Smooth muscle cell of the brain vasculature (primary cell): ENCODE data around the gene AP1S1.

Experiments used
- DNase-seq: peaks from one replicate; pipeline ENCODE4 v3.0.0-alpha.2; 2012; ENCODE audit warnings: low read depth, low spot score

AP1S1 gene

GRCh38 chr7:101156866-101157589 is 2.8 kb downstream of the AP1S1 start:
- no peak for DNase-seq

- no peak for DNase-seq
These were observed 5.7 kb downstream of the AP1S1 start for GRCh38 chr7:101159696-101160674.

DNA sequence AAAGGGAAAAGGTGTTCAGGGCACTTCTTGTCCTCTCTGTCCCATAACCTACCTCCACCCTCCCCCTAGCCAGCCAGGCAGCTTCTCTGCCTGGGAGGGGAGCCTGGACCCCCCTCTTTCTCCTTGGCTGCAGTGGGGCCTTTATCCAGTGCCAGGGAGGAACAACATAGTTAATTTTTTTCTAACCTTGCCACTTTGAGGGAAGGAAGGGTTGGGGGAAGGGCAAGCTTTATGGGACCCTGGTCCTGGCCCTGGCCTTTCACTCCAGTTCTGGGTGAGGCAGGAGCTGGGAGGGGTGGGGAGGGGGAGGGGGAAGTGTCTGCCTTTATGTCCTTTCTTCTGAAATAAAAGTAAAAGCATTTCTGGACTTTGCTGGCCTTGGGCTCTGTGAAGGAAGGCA is 6.6 kb downstream of the AP1S1 start:
- DNase-seq, result no peak

GRCh38 chr7:101161692-101162471 is 7.6 kb downstream of the AP1S1 start:
- no peak for DNase-seq

- no peak for DNase-seq
These were observed 8.4 kb downstream of the AP1S1 start for GRCh38 chr7:101162551-101163278.

DNA sequence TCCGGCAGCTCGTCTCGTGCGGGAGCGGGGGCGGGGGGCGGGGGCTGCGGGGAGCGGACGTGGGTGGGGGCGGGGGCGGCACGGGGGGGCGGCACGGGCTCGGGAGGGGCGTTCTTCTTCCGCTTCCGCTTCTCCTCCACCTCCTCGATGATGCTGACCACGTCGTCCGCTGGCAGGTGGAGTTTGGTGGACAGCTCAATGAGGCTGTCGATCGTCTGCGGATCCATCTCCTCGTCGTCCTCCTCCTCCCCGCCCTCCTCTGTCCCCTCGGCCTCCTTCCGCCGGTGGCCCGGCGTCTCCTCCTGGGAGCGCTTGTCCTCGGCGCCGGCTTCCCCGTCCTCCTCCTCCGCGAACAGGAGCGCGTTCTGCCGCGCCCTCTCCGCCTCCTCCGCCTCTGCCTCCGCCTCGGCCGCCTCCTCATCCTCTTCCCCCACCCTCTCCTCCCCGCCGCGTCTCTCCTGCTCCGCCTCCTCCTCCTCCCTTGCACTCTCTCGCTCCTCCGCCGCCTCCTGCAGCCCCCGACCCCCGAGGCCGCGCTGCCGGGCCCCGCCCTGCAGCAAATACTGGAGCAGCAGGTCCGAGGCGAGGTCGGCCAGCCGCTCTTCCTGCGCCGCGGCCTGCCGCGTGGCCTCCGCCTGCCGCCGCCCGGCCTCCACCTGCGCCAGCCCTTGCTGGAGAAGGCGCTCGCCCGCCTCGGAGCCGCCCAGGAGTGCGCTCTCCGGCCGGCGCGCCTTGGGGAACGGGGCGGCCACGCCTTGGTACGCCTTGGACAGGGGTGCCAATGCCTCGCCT is 9.2 kb downstream of the AP1S1 start:
- DNase-seq, result no peak

DNA sequence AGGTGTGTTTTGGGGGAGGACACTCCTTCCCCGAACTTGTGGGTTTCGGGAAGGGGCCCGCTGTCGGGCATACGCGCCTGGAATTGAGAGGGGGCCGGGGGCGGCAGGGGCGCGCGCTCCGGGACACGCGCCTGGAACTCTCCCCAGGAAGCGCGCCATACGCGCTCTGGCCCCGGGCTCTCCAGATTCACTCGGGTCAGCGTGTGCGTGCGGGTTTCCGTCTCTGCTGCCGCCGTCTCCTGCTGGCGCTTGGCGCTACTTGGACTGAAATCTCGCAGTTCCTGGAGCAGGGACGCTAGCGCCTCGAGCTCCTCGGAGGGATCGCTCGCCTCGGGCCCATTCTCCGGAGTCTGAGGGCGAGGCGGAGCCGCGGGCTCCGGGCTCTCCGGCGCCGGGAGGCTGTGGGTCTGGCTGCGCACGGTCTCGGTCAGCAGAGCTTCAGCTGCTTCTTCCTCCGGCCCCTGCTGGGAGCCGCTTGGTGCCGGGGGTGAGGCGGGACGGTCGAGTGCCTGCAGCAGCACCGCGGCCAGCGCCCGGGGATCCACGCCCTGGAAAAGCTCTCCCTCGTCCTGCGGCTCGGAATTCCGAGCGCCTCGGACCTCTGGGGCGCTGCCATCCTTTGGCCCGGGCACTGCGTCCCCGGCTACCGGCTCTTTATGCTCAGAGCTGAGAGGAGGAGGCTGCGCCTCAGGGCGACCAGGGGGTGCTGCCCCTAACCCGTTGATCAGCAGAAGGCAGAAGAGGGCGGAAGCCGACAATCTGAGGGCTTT is 10.0 kb downstream of the AP1S1 start:
- DNase-seq, result no peak

DNA sequence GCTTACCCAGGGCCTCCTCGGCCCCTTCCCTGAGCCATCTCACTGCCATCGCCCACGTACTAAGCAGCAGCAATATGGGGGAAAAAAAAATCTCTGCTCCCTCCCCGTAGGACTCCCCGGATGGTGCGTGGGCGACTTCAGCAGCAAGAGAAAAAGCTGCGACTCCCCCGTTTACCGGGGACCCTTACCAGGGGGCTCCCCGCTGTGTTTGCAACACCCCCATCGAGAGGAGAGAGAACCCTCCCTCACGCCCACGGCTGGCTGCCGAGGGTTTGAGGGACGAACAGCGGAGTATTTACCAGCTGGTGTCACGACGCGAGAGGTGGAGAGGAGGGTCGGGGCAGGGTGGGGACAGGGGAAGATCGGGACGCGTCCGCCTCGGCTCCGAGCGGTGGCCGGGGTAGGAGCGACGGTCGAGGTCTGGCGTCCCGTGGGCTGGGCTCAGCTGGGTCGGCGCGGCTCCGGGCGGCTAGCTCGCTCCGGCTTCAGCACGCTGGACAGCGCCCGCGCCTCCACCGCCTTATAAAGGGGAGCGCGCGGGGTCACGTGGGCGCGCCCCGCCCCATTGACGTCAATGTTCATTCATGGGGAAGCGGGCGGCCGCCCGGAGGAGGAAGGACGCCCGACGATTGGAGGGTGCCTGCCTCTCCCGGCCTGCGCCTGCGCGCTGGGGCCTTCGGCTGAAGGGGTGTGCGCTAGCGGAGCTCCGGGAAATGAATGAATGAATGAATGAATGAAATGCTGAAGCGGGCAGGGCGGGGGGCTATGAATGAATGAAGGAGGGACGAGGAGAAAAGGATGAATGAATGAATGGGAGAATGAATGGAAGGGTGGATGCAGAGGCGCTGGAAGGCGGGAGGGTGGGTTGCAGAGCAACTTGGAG is 11.0 kb downstream of the AP1S1 start, which contains the start of gene VGF:
VGF (minus strand) TSS at position 495 of the 883 bp plus-strand sequence. CDS start 726 bp downstream, outside the sequence.
- DNase-seq, result peak; percentile 62

DNA sequence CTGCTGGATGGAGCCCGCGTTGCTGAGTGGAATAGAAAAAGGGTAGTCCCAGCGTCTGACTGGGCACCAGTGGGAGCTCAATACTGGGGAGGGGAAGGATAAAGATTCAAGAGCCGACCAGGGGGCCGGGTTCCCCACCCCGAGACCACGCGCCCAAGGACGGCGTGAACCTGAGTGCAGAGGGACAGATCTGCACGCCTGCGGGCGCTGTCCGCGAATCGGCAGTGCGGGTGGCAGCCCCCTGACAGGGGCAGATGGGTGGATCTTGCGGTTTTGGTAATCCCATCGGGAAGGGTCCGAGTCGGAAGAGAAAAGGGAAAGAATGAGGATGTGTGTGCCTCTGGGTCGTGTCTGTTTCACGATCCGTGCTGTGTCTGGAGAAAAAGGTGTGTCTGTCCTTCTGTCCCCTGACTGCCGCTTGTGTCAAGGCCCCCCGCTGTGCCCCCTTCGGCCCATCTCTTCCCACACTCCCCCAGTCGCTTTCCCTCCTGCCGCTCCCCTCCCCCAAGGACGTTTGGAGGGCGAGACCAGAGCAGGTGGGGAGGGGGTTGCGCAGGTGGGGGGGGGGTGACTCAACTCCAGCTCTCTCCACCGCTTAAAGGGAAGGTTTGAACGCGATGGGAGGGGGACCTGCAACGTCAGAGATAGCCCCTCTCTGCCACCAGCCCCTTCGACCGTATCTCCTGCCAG is 11.8 kb downstream of the AP1S1 start:
- DNase-seq, result no peak

DNA sequence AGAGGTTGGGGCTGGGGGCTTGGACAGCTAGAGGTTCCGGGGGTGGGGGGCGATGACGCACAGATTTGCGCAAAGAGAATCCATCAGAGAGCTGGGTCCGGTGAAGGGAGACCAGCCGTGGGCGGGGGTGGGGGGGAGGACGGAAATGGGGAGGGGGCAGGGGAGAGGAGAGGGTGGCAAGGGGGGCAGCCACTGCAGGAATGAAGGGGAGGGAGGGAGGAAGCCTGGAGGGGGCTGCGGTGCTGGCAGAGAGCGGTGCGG is 12.3 kb downstream of the AP1S1 start:
- no peak for DNase-seq

DNA sequence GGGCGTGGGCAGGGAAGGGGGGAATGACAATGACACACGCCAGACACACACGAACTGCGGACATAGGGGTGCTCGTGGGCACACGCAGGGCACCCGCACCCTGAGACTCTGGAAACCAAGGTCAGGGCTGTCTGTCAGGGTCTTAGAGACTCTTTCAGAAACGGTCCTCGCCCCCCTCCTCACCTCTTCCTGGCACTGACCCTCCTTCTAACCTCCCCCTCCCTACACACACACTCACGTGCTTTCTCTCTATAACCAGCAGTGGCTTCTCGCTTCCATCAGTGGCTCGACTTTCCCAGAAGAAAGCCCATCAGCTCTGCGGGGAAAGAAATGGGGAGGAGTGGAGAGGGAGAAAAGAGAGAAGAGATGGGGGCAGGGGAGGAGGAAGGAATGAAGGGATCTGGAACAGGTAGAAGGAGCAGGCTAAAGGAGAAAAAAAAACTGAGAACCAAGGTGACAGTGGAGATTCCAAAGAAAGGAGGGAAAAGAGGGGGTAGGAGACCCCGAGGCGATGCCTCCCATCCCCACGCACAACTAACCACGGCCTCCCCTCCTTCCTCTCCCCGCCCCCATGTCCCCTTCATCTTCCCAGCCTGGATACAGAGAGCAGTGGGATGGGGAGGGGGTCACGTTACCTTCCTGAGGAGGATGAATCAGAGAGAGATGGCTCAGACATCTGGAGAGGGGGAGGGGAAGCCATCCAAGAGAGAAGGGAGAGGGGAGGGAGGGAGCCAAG is 12.8 kb downstream of the AP1S1 start:
- DNase-seq, result no peak

- DNase-seq, result no peak
These were observed 13.6 kb downstream of the AP1S1 start for GRCh38 chr7:101167645-101168411.

DNA sequence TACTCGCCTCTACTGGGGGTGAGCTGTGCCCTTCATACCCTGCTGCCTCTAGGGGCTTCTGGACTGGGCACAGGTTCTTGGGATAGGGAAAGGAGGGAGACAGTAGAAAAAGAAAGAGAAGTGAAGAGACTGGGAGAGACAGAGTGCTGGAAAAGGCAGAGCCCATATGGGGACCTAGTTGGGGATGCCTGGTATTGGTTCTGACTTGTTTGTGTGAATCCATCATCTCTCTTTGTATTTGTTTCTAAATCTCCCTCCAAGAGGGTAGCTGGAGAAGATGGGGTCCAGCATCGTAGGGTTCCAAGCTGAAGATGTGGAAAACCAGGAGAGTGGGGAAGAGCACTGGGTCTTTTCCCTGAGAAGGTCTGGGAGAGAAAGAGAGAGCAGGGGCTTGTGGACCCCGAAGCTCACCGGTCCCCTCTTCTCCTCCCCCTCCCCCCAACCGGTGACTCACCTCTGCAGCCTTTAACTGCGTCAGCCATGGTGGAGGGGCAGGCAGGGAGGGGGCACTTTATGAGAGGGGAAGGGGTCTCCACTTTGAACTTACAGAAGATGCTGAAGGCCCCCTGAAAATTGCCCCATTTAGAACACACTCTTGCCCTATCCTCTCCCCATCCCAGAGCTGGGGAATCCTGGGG is 14.3 kb downstream of the AP1S1 start:
- no peak for DNase-seq

GRCh38 chr7:101169110-101169837 is 15.0 kb downstream of the AP1S1 start:
- DNase-seq, result no peak

DNA sequence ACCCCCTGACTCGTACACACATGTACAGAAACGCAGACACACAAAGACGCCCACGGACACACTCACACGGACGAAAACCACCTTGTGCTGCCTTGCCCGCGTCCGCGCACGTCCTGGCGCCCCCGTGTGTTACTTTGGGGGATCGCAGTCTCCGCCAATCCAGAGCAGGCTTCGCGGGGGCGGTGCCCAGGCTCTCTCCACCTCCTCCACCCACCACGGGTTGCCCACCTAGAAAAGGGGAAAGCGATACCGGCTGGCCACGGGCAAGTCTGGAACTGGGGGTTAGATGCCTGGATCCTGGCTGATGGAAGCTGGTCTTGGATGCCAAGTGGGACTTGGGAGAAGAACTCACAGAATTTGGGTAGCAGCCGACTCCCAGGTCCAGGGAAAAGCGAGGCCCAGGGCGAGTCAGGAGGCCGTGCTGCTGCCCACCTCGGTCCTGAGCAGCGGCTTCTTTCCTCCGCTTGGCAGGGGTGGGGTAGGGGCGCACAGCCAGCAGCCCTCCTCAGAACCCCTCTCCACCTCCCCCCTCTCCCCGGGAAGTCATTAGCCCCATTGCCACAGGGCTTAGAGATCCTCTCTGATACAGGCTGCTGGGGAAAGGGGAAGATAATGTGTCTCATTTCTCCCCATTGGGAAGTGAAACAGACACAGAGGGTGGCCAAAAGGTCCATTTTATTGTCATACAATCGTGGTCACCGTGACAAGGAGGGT is 15.7 kb downstream of the AP1S1 start:
- no peak for DNase-seq
